ENCODE measurements around the gene NAA35.
"Not testable (repeated sequence)": the region's sequence is repeated elsewhere in the genome, so short reads cannot be mapped to it uniquely, and the experiment has no call there.

NAA35 gene

GRCh38 chr9:85925493-85925892 lies 15.5 kb upstream of the NAA35 start:
- H3K36me3 ChIP-seq (ENCODE audit: insufficient read depth, low read length) = no peaks in the 10 kb centered on the region
- no peak overlapping the region for H3K9ac ChIP-seq (ENCODE audit: low read length)
- H3K4me3 ChIP-seq (ENCODE audit: low read depth in 1 of 2, low read length in 2 of 2) = no peak overlapping the region
- no peaks in the 10 kb centered on the region for H3K9me3 ChIP-seq (ENCODE audit: low read length)
- H3K4me1 ChIP-seq (ENCODE audit: insufficient read depth, low read length) = no peaks in the 10 kb centered on the region
- no peaks in the 10 kb centered on the region for H3K27me3 ChIP-seq (ENCODE audit: control insufficient read depth in 1 of 2, insufficient read depth in 2 of 2, low read length in 2 of 2)
- H3K27ac ChIP-seq (ENCODE audit: low read depth, low read length) = no peak overlapping the region

DNA sequence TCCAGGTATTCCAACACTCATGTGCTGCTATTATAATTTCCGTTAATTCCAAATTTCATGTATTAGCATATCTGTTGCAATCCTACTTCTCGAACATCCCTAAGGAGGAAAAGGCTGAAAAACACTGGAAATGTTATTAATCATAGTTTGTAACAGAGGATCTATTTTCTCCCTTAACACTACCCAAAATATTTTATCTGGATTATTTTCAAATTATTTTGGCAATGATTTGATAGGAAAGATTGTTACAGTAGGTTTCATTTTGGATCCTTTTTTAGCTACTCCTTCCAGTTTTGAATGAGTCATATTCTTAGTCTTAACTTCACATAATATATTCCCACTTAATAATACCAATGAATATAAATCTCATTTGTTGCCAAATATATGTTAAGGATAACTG lies 13.9 kb upstream of the NAA35 start:
- no peak overlapping the region for H3K4me3 ChIP-seq (ENCODE audit: low read depth in 1 of 2, low read length in 2 of 2)
- no peaks in the 10 kb centered on the region for H3K36me3 ChIP-seq (ENCODE audit: insufficient read depth, low read length)
- no peak overlapping the region for H3K27ac ChIP-seq (ENCODE audit: low read depth, low read length)
- no peak overlapping the region for H3K9ac ChIP-seq (ENCODE audit: low read length)
- H3K9me3 ChIP-seq (ENCODE audit: low read length) = no peaks in the 10 kb centered on the region
- no peaks in the 10 kb centered on the region for H3K27me3 ChIP-seq (ENCODE audit: control insufficient read depth in 1 of 2, insufficient read depth in 2 of 2, low read length in 2 of 2)
- H3K4me1 ChIP-seq (ENCODE audit: insufficient read depth, low read length) = no peaks in the 10 kb centered on the region

- no peak overlapping the region for H3K4me3 ChIP-seq (ENCODE audit: low read depth in 1 of 2, low read length in 2 of 2)
- H3K27ac ChIP-seq (ENCODE audit: low read depth, low read length) = no peak overlapping the region
- no peaks in the 10 kb centered on the region for H3K27me3 ChIP-seq (ENCODE audit: control insufficient read depth in 1 of 2, insufficient read depth in 2 of 2, low read length in 2 of 2)
- no peaks in the 10 kb centered on the region for H3K4me1 ChIP-seq (ENCODE audit: insufficient read depth, low read length)
- no peaks in the 10 kb centered on the region for H3K36me3 ChIP-seq (ENCODE audit: insufficient read depth, low read length)
- no peaks in the 10 kb centered on the region for H3K9me3 ChIP-seq (ENCODE audit: low read length)
- no peak overlapping the region for H3K9ac ChIP-seq (ENCODE audit: low read length)
Observed at GRCh38 chr9:85931495-85931894, 9.5 kb upstream of the NAA35 start.

GRCh38 chr9:85935950-85936349 lies 5.0 kb upstream of the NAA35 start:
- H3K4me3 ChIP-seq (ENCODE audit: low read depth in 1 of 2, low read length in 2 of 2); H3K27me3 ChIP-seq (ENCODE audit: control insufficient read depth in 1 of 2, insufficient read depth in 2 of 2, low read length in 2 of 2); H3K4me1 ChIP-seq (ENCODE audit: insufficient read depth, low read length); H3K36me3 ChIP-seq (ENCODE audit: insufficient read depth, low read length); H3K27ac ChIP-seq (ENCODE audit: low read depth, low read length); H3K9ac ChIP-seq (ENCODE audit: low read length); H3K9me3 ChIP-seq (ENCODE audit: low read length): not testable (repeated sequence)

GRCh38 chr9:85940275-85940831 lies 593 bp upstream of the NAA35 start:
- Histone ChIP-seq H3K4me3 (ENCODE audit: low read depth in 1 of 2, low read length in 2 of 2) (peak overlapping the region in 1 of 2 donors; percentile 52), H3K27ac (ENCODE audit: low read depth, low read length) (peak overlapping the region; percentile 70), H3K36me3 (ENCODE audit: insufficient read depth, low read length) (peaks cover 11% of the 10 kb centered on the region), H3K4me1 (ENCODE audit: insufficient read depth, low read length) (peaks cover 33% of the 10 kb centered on the region), H3K9ac (ENCODE audit: low read length) (no peak overlapping the region), H3K27me3 (ENCODE audit: control insufficient read depth in 1 of 2, insufficient read depth in 2 of 2, low read length in 2 of 2) (no peaks in the 10 kb centered on the region), H3K9me3 (ENCODE audit: low read length) (no peaks in the 10 kb centered on the region)

- Histone ChIP-seq H3K9ac (ENCODE audit: low read length) (peak overlapping the region; percentile 93), H3K36me3 (ENCODE audit: insufficient read depth, low read length) (peaks cover 11% of the 10 kb centered on the region), H3K27ac (ENCODE audit: low read depth, low read length) (peak overlapping the region; percentile 94), H3K4me3 (ENCODE audit: low read depth in 1 of 2, low read length in 2 of 2) (peak overlapping the region; percentile 78 to 97), H3K4me1 (ENCODE audit: insufficient read depth, low read length) (peaks cover 41% of the 10 kb centered on the region), H3K9me3 (ENCODE audit: low read length) (no peaks in the 10 kb centered on the region), H3K27me3 (ENCODE audit: control insufficient read depth in 1 of 2, insufficient read depth in 2 of 2, low read length in 2 of 2) (no peaks in the 10 kb centered on the region)
Observed at GRCh38 chr9:85941622-85941940, 635 bp downstream of the NAA35 start.

GRCh38 chr9:85941966-85942912 lies 1.3 kb downstream of the NAA35 start:
- Histone ChIP-seq H3K9ac (ENCODE audit: low read length) (peak overlapping the region; percentile 93), H3K4me3 (ENCODE audit: low read depth in 1 of 2, low read length in 2 of 2) (peak overlapping the region; percentile 78 to 97), H3K27me3 (ENCODE audit: control insufficient read depth in 1 of 2, insufficient read depth in 2 of 2, low read length in 2 of 2) (no peaks in the 10 kb centered on the region), H3K36me3 (ENCODE audit: insufficient read depth, low read length) (peaks cover 11% of the 10 kb centered on the region), H3K4me1 (ENCODE audit: insufficient read depth, low read length) (peaks cover 47% of the 10 kb centered on the region), H3K27ac (ENCODE audit: low read depth, low read length) (peak overlapping the region; percentile 94), H3K9me3 (ENCODE audit: low read length) (no peaks in the 10 kb centered on the region)

GRCh38 chr9:85942913-85943709 lies 2.2 kb downstream of the NAA35 start:
- Histone ChIP-seq H3K4me3 (ENCODE audit: low read depth in 1 of 2, low read length in 2 of 2) (no peak overlapping the region), H3K4me1 (ENCODE audit: insufficient read depth, low read length) (peaks cover 55% of the 10 kb centered on the region), H3K27ac (ENCODE audit: low read depth, low read length) (peak overlapping the region; percentile 70), H3K27me3 (ENCODE audit: control insufficient read depth in 1 of 2, insufficient read depth in 2 of 2, low read length in 2 of 2) (no peaks in the 10 kb centered on the region), H3K9ac (ENCODE audit: low read length) (peak overlapping the region; percentile 12), H3K9me3 (ENCODE audit: low read length) (no peaks in the 10 kb centered on the region), H3K36me3 (ENCODE audit: insufficient read depth, low read length) (peaks cover 17% of the 10 kb centered on the region)

DNA sequence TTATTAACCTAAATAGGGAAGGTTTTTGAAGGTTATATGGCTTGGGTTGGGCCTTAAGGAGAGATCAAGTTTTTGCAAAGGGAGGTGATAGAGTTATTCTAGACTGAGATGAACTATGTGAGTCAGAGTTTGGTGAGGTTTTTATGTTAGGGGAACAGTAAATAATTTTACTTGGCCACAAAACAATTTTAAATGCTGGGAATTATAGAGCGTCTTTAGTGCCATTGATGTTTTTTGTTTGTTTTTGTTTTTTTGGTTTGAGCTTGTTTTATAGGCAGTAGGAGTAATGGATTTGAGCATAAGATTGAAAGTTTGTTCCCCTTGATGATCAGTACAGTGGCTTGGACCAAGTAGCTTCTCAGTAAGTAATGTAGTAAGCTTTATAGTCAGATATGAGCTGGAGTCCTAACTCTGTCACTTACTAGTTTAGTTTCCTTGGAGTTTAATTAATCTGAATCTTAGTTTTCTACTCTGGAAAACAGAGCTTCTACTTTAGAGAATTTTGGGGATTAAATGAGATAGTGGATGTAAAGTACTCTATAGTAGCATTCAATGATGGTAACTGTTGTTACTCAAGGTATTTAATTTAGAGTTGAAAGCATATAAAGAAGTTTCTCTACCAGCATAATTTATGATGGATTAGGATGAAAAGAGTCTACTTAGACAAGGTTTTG lies 2.9 kb downstream of the NAA35 start:
- H3K27me3 ChIP-seq (ENCODE audit: control insufficient read depth in 1 of 2, insufficient read depth in 2 of 2, low read length in 2 of 2) = no peaks in the 10 kb centered on the region
- H3K4me1 ChIP-seq (ENCODE audit: insufficient read depth, low read length) = peaks cover 58% of the 10 kb centered on the region
- peak overlapping the region; percentile 12 for H3K9ac ChIP-seq (ENCODE audit: low read length)
- peak overlapping the region; percentile 70 for H3K27ac ChIP-seq (ENCODE audit: low read depth, low read length)
- H3K4me3 ChIP-seq (ENCODE audit: low read depth in 1 of 2, low read length in 2 of 2) = no peak overlapping the region
- no peaks in the 10 kb centered on the region for H3K9me3 ChIP-seq (ENCODE audit: low read length)
- H3K36me3 ChIP-seq (ENCODE audit: insufficient read depth, low read length) = peaks cover 17% of the 10 kb centered on the region

- Histone ChIP-seq H3K4me1 (ENCODE audit: insufficient read depth, low read length) (peaks cover 63% of the 10 kb centered on the region), H3K27ac (ENCODE audit: low read depth, low read length) (no peak overlapping the region), H3K36me3 (ENCODE audit: insufficient read depth, low read length) (peaks cover 17% of the 10 kb centered on the region)
Observed at GRCh38 chr9:85944672-85945071, 3.7 kb downstream of the NAA35 start.

More at GRCh38 chr9:85944672-85945071, 3.7 kb downstream of the NAA35 start:
- H3K4me3 ChIP-seq (ENCODE audit: low read depth in 1 of 2, low read length in 2 of 2) = no peak overlapping the region
- no peaks in the 10 kb centered on the region for H3K9me3 ChIP-seq (ENCODE audit: low read length)
- no peaks in the 10 kb centered on the region for H3K27me3 ChIP-seq (ENCODE audit: control insufficient read depth in 1 of 2, insufficient read depth in 2 of 2, low read length in 2 of 2)
- no peak overlapping the region for H3K9ac ChIP-seq (ENCODE audit: low read length)

Data from muscle layer of colon (tissue), 2 donors.